ENCODE results near the gene NPTXR.
"Not testable (repeated sequence)": the region's sequence is repeated elsewhere in the genome, so short reads cannot be mapped to it uniquely, and the experiment has no call there.

NPTXR gene

DNA sequence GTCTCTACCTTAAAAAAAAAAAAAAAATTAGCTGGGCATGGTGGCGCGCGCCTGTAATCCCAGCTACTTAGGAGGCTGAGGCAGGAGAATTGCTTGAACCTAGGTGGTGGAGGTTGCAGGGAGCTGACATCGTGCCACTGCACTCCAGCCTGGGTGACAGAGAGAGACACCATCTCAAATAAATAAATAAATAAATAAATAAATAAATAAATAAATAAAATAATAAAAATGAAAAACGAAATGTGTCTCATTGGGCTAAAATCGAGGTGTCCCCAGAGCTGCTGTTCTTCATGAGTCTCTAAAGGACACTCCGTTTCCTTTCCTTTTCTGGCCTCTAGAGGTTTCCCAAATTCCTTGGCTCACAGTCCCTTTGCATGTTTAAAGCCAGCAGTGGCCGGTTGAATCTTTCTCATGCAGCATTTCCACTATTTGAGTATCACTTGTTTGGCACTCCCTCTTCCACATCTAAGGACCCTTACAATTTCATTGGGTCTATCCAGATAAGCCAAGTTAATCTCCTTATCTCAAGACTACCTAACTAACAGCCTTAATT is 38.7 kb downstream of the NPTXR start:
- not testable (repeated sequence) for H3K4me1 ChIP-seq (ENCODE audit: insufficient read depth, low read length); H3K36me3 ChIP-seq (ENCODE audit: insufficient read depth, low read depth, low read length)
- peaks cover 17% of the 10 kb centered on the region for H3K27me3 ChIP-seq (ENCODE audit: insufficient read depth, low read length)

DNA sequence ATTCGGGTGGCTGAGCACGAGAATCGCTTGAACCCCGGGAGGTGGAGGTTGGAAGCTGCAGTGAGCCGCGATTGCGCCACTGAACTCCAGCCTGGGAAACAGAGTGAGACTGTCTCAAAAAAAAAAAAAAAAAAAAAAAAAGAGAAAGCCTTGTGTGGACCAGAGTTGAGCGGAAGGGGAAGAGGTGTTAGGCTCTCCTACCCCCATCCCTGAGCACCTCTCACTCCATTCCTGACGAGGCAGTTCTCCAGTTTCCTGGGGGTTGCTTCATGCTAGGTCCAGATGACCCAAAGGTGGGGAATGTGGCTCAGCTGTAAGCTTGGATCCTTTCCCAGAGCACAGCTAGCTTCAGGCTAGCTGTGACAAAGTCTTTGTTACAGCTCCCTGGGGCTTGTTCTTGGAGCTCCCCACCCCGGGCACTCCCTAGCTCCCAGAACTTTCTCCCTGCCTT is 41.1 kb downstream of the NPTXR start:
- Histone ChIP-seq H3K4me1 (ENCODE audit: insufficient read depth, low read length) (no peaks in the 10 kb centered on the region), H3K4me3 (ENCODE audit: low read length) (peak overlapping the region; percentile 58), H3K27me3 (ENCODE audit: insufficient read depth, low read length) (peaks cover 24% of the 10 kb centered on the region), H3K36me3 (ENCODE audit: insufficient read depth, low read depth, low read length) (no peaks in the 10 kb centered on the region), H3K9me3 (ENCODE audit: insufficient read depth, low read depth, low read length) (no peaks in the 10 kb centered on the region; the same call in 1 of the 2 replicates), H3K9ac (ENCODE audit: low read depth, low read length) (no peak overlapping the region), H3K27ac (ENCODE audit: low read length) (no peak overlapping the region)

More for the DNA sequence above, 38.7 kb downstream of the NPTXR start:
- H3K4me3 ChIP-seq (ENCODE audit: low read length); H3K9me3 ChIP-seq (ENCODE audit: insufficient read depth, low read depth, low read length); H3K9ac ChIP-seq (ENCODE audit: low read depth, low read length); H3K27ac ChIP-seq (ENCODE audit: low read length): not testable (repeated sequence)

- Histone ChIP-seq H3K9me3 (ENCODE audit: insufficient read depth, low read depth, low read length) (no peaks in the 10 kb centered on the region; the same call in 1 of the 2 replicates), H3K27me3 (ENCODE audit: insufficient read depth, low read length) (peaks cover 42% of the 10 kb centered on the region), H3K9ac (ENCODE audit: low read depth, low read length) (no peak overlapping the region), H3K4me3 (ENCODE audit: low read length) (no peak overlapping the region), H3K36me3 (ENCODE audit: insufficient read depth, low read depth, low read length) (no peaks in the 10 kb centered on the region), H3K4me1 (ENCODE audit: insufficient read depth, low read length) (peaks cover 2% of the 10 kb centered on the region; the same call in 1 of the 2 replicates), H3K27ac (ENCODE audit: low read length) (no peak overlapping the region)
Measured at GRCh38 chr22:38799265-38800002, 44.4 kb downstream of the NPTXR start.

GRCh38 chr22:38798496-38798895 is 45.3 kb downstream of the NPTXR start:
- no peak overlapping the region for H3K27ac ChIP-seq (ENCODE audit: low read length)
- H3K27me3 ChIP-seq (ENCODE audit: insufficient read depth, low read length): peaks cover 42% of the 10 kb centered on the region

GRCh38 chr22:38796262-38796957 is 47.4 kb downstream of the NPTXR start:
- Histone ChIP-seq H3K9ac (ENCODE audit: low read depth, low read length) (no peak overlapping the region), H3K27me3 (ENCODE audit: insufficient read depth, low read length) (peaks cover 28% of the 10 kb centered on the region), H3K4me1 (ENCODE audit: insufficient read depth, low read length) (peaks cover 4% of the 10 kb centered on the region; the same call in 1 of the 2 replicates), H3K4me3 (ENCODE audit: low read length) (no peak overlapping the region), H3K9me3 (ENCODE audit: insufficient read depth, low read depth, low read length) (no peaks in the 10 kb centered on the region; the same call in 1 of the 2 replicates), H3K36me3 (ENCODE audit: insufficient read depth, low read depth, low read length) (no peaks in the 10 kb centered on the region), H3K27ac (ENCODE audit: low read length) (no peak overlapping the region)

More at GRCh38 chr22:38798496-38798895, 45.3 kb downstream of the NPTXR start:
- Histone ChIP-seq H3K36me3 (ENCODE audit: insufficient read depth, low read depth, low read length) (no peaks in the 10 kb centered on the region), H3K9ac (ENCODE audit: low read depth, low read length) (no peak overlapping the region), H3K9me3 (ENCODE audit: insufficient read depth, low read depth, low read length) (no peaks in the 10 kb centered on the region; the same call in 1 of the 2 replicates), H3K4me1 (ENCODE audit: insufficient read depth, low read length) (peaks cover 4% of the 10 kb centered on the region; the same call in 1 of the 2 replicates), H3K4me3 (ENCODE audit: low read length) (no peak overlapping the region)

DNA sequence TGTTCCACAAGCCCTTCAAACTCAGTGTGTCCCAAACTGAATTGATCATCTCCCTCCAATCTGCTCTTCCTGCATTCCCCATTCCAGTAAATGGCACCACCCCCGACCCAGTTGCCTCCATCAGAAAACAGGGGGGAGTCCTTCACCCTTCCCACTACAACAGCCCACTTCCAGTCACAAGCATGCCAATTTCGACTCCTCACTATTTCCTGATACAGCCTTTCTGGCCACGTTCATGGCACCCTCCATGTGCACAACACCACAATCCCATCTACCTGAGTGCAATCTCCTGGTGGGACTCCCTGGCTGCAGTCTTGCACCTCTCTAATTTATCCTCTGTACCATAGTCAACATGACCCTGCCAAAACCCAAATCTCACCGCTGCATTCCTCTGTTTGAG is 48.3 kb downstream of the NPTXR start:
- Histone ChIP-seq H3K4me1 (ENCODE audit: insufficient read depth, low read length) (peaks cover 4% of the 10 kb centered on the region; the same call in 1 of the 2 replicates), H3K4me3 (ENCODE audit: low read length) (no peak overlapping the region), H3K27ac (ENCODE audit: low read length) (no peak overlapping the region), H3K9ac (ENCODE audit: low read depth, low read length) (no peak overlapping the region), H3K27me3 (ENCODE audit: insufficient read depth, low read length) (peaks cover 26% of the 10 kb centered on the region), H3K36me3 (ENCODE audit: insufficient read depth, low read depth, low read length) (no peaks in the 10 kb centered on the region), H3K9me3 (ENCODE audit: insufficient read depth, low read depth, low read length) (no peaks in the 10 kb centered on the region; the same call in 1 of the 2 replicates)

- no peak within 1 kb of the TSS for H3K27ac ChIP-seq (ENCODE audit: low read length)
- no peaks in the 10 kb centered on the region; the same call in 1 of the 2 replicates for H3K36me3 ChIP-seq (ENCODE audit: insufficient read depth, low read depth, low read length)
- no peaks in the 10 kb centered on the region for H3K9me3 ChIP-seq (ENCODE audit: insufficient read depth, low read depth, low read length)
- H3K4me1 ChIP-seq (ENCODE audit: insufficient read depth, low read length): peaks cover 4% of the 10 kb centered on the region; the same call in 1 of the 2 replicates
- peaks cover 18% of the 10 kb centered on the region for H3K27me3 ChIP-seq (ENCODE audit: insufficient read depth, low read length)
- peak within 1 kb of the TSS; percentile 71; the same call in 1 of the 2 replicates for H3K9ac ChIP-seq (ENCODE audit: low read depth, low read length)
- peak within 1 kb of the TSS; percentile 85 for H3K4me3 ChIP-seq (ENCODE audit: low read length)
Measured at GRCh38 chr22:38793721-38794466, 49.9 kb downstream of the NPTXR start, which contains the start of gene DNAL4. TSS of gene DNAL4 (minus strand) at chr22:38794143. CDS start at chr22:38782731, 11,412 bp downstream.

- H3K4me3 ChIP-seq (ENCODE audit: low read length): peak overlapping the region; percentile 85
- peaks cover 18% of the 10 kb centered on the region for H3K27me3 ChIP-seq (ENCODE audit: insufficient read depth, low read length)
- no peaks in the 10 kb centered on the region for H3K9me3 ChIP-seq (ENCODE audit: insufficient read depth, low read depth, low read length)
- no peak overlapping the region for H3K27ac ChIP-seq (ENCODE audit: low read length)
- peaks cover 4% of the 10 kb centered on the region; the same call in 1 of the 2 replicates for H3K4me1 ChIP-seq (ENCODE audit: insufficient read depth, low read length)
- H3K36me3 ChIP-seq (ENCODE audit: insufficient read depth, low read depth, low read length): no peaks in the 10 kb centered on the region; the same call in 1 of the 2 replicates
- peak overlapping the region; percentile 71; the same call in 1 of the 2 replicates for H3K9ac ChIP-seq (ENCODE audit: low read depth, low read length)
Measured at GRCh38 chr22:38793317-38793716, 50.5 kb downstream of the NPTXR start.

DNA sequence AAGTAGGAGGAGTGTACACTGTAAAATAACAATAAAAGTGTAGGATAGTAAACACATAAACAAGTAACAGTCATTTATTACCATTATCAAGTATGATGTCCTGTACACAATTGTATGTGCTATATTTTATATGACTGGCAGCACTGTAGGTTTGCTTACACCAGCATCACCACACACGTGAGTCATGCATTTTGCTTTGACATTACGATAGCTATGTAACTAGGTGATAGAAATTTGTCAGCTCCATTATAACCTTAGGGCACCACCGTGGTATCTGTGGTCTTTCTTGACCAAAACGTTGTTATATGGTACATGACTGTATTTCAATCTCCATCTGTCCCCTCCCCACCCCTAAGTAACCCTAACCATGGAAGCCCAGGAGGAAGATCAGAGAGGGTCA is 51.0 kb downstream of the NPTXR start:
- H3K36me3 ChIP-seq (ENCODE audit: insufficient read depth, low read depth, low read length): no peaks in the 10 kb centered on the region; the same call in 1 of the 2 replicates
- no peak overlapping the region for H3K27ac ChIP-seq (ENCODE audit: low read length)
- H3K4me1 ChIP-seq (ENCODE audit: insufficient read depth, low read length): peaks cover 4% of the 10 kb centered on the region; the same call in 1 of the 2 replicates
- H3K9me3 ChIP-seq (ENCODE audit: insufficient read depth, low read depth, low read length): no peaks in the 10 kb centered on the region
- peak overlapping the region; percentile 85 for H3K4me3 ChIP-seq (ENCODE audit: low read length)
- H3K9ac ChIP-seq (ENCODE audit: low read depth, low read length): no peak overlapping the region; the same call in 1 of the 2 replicates
- H3K27me3 ChIP-seq (ENCODE audit: insufficient read depth, low read length): peaks cover 18% of the 10 kb centered on the region

- H3K9ac ChIP-seq (ENCODE audit: low read depth, low read length): no peak overlapping the region
- no peaks in the 10 kb centered on the region; the same call in 1 of the 2 replicates for H3K36me3 ChIP-seq (ENCODE audit: insufficient read depth, low read depth, low read length)
- H3K4me3 ChIP-seq (ENCODE audit: low read length): no peak overlapping the region
- no peaks in the 10 kb centered on the region for H3K9me3 ChIP-seq (ENCODE audit: insufficient read depth, low read depth, low read length)
- H3K4me1 ChIP-seq (ENCODE audit: insufficient read depth, low read length): peaks cover 4% of the 10 kb centered on the region; the same call in 1 of the 2 replicates
- H3K27me3 ChIP-seq (ENCODE audit: insufficient read depth, low read length): no peaks in the 10 kb centered on the region
- no peak overlapping the region for H3K27ac ChIP-seq (ENCODE audit: low read length)
Measured at GRCh38 chr22:38789606-38790005, 54.2 kb downstream of the NPTXR start.

DNA sequence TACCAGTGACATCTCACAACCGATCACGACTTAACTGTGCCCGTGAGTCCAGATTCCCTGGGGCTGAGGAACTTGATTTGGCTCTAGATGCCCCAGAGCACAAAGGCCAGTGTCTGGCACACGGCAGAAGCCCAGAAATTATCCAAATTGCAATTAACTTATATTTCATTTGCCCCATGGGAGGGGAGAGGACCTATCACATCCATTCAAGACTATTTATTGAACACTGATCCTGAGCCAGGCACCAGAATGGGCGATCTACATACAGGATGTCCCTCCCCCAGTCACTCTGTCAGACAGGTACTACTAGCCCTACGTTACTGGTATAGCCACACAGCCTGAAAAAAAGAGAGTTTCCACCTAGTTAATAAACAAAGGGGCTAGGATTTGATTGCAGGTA is 55.0 kb downstream of the NPTXR start:
- H3K4me3 ChIP-seq (ENCODE audit: low read length): no peak overlapping the region
- H3K27ac ChIP-seq (ENCODE audit: low read length): no peak overlapping the region
- no peak overlapping the region for H3K9ac ChIP-seq (ENCODE audit: low read depth, low read length)

More for the DNA sequence above, 55.0 kb downstream of the NPTXR start:
- Histone ChIP-seq H3K36me3 (ENCODE audit: insufficient read depth, low read depth, low read length) (no peaks in the 10 kb centered on the region; the same call in 1 of the 2 replicates), H3K27me3 (ENCODE audit: insufficient read depth, low read length) (no peaks in the 10 kb centered on the region), H3K9me3 (ENCODE audit: insufficient read depth, low read depth, low read length) (no peaks in the 10 kb centered on the region), H3K4me1 (ENCODE audit: insufficient read depth, low read length) (no peaks in the 10 kb centered on the region)

Measured in iPS-20b (cell line).